G401 (cell line): ENCODE measurements around the gene CTNND2. TPM values are rescaled to one million over a fixed set of nuclear protein-coding genes. Genes with fewer than 3 reads are reported as not detected.
"Not testable (repeated sequence)": the region's sequence is repeated elsewhere in the genome, so short reads cannot be mapped to it uniquely, and the experiment has no call there.

Experiments used
- DNase-seq: peaks from one replicate; pipeline ENCODE4 v3.0.0-alpha.2; 2015; ENCODE audit warnings: low spot score
- in situ Hi-C: cut with HindIII; loops from 2 replicates; pipeline ENCODE4 v1.10.0; 2016; ENCODE audit warnings: low sequenced_read_pairs, mixed read lengths
- total RNA-seq: library from RNA; depleted of rRNA; stranded (reverse); fragments of >200 nt; shearing (Covaris generic); gene quantifications from 2 replicates; pipeline ENCODE4 v1.2.3, GENCODE V29; 2014

CTNND2 gene
- total RNA-seq, 1 experiment from 2014 or later, result not detected

GRCh38 chr5:11130131-11130530 lies 774.1 kb downstream of the CTNND2 start:
- DNase-seq, result peak; percentile 53
- in situ Hi-C loops, result no loop called here

DNA sequence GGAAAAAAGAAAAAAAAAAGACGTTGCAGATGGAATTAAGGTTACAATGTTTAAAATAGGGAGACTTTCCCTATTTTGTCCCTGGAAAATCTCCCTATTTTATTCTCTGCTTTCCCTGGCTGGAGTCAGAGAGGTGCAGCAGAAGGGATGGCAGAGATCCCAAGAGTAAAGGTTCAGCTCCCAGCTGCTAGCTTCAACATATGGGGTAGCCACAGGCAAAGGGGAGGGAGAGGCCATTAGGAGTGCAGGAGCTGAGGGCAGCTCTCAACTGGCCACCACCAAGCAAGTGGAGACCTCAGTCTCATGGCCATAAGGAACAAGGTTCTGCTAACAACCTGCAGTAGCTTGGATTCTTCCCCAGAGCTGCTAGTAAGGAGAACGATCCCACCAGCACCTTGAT lies 776.2 kb downstream of the CTNND2 start:
- in situ Hi-C loops, result no loop called here
- peak; percentile 70 for DNase-seq

GRCh38 chr5:11126844-11127243 lies 777.4 kb downstream of the CTNND2 start:
- peak; percentile 58 for DNase-seq
- in situ Hi-C loops, result no loop called here

DNA sequence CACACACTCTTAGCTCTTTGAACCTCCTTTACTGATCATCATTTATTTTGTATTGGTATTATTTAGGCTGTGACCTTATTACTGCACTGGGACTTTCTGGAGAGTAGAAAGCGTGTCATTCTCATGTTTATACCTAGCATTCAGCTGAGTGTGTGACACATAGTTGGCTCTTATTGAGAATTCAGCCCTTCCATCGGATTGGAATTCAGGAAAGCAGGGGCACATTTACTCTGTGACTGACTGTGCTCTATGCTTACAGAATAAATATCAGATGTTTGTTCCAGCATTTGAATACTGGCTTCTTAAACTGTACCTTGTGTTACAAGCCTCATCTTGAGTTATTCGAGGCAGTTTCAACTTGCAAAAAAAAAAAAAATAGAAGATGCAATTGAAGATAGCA lies 782.4 kb downstream of the CTNND2 start:
- DNase-seq, result no peak
- in situ Hi-C loops, result no loop called here

DNA sequence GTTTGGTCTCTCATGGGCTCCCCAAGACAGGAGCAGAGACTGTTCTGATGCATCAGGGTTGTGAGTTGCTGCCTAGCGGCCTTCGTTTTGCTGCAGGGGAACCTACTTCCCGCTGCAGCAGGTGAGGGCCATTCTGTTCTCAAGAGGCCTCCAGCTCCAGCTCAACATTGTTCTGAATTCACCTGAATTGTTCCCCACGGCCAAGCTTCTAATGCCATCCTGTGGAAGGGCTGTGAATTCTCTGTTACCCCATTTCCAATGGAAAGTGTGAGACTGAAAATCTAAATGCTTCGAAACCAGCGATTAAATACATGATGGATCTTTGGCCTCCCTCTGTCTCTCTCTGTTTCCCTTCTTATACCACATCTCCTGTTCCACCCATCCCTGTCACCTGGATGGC lies 794.1 kb downstream of the CTNND2 start:
- DNase-seq, result no peak
- in situ Hi-C loops, result no loop called here

DNA sequence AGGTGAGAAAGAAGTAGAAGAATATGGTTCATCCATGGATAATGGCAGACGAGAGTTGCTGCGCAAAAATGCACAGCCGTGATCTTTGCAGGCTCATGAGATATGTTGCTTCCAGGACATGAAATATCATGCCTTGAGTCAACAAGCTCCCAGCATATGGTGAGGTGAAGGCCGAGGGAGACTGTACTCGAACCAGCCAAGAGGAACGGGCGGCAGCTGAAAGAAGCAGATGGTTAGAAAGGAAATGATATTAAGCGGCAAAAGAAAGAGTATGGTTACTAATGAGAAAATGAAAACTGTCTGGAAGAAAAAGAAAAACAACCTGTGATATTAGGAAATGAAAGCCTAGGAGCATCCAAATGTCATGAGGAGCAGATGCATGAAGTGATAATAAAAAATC lies 798.5 kb downstream of the CTNND2 start:
- in situ Hi-C loops, result no loop called here
- DNase-seq, result peak; percentile 81

DNA sequence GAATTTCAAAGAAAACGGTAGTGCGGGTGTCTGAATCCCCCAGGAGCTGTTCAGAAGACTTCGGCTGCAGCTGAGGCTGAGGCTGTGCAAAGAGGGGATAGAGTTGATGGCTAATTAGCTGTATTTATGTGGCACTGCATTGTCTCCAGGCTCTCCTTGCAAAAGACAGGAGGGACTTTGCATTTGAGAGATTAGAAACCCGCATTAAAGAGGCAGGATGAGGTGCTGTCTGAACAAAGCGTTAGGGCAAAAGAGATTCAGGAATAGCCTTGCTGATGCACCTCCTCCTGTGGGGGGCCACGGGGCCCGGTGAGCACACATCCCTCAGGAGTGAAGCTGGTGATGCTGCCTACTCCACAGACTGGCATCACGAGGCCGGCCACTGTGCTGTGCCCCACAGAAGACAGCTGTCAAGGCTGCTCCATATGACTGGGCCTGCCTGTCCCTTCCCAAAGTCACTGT lies 799.6 kb downstream of the CTNND2 start:
- in situ Hi-C loops, result no loop called here
- DNase-seq, result no peak

- DNase-seq, result peak; percentile 43
- in situ Hi-C loops, result no loop called here
Observed at GRCh38 chr5:11104210-11104609, 800.0 kb downstream of the CTNND2 start.

DNA sequence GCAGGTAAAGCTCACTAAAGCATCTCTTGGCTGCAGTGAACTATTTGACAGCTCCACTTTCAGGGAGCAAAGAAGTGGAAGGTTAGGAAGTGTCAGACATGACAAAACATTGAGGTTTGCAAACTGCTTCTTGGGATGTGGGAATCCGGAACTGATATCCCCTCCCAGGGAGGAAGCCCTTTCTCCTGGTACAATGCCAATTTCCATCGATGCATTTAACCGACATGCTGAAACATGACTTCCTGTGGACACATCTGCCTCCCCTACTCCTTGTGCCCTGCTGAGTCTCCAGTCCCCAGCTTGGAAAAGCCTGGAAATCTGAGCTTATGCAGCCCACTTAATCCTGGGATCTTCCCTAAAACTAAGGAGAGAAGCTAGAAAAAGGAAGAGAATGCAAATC lies 820.1 kb downstream of the CTNND2 start:
- DNase-seq, result no peak
- in situ Hi-C loops, result no loop called here

DNA sequence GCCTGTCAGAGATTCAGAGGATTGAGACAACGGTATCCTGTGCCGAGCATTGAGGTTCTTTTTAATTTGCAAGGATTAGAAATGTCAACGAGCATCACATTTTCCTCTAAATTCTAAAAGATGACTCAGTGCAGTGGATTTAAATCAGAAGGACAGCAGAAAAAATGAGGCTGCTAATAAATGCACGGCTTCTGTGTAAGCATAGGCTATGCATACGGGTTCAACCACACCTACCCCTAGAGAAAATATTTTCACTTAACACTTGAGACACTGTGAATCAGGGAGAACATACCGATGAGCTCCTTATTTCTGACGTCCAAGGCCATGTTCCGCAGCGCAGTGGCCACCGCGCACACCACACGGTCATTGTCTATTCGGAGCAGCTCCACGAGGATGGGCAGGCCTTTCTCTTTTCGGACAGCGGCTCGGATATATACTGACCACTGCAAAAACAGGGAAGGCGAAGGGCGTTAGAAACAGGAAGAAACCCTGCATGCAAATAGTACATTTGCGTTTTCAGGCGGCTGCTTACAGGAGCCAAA lies 821.8 kb downstream of the CTNND2 start:
- DNase-seq, result no peak
- in situ Hi-C loops, result no loop called here

- in situ Hi-C loops, result no loop called here
- DNase-seq, result no peak
Observed at GRCh38 chr5:11076945-11077613, 827.2 kb downstream of the CTNND2 start.

- peak; percentile 98 for DNase-seq
- in situ Hi-C loops, result no loop called here
Observed at GRCh38 chr5:11075035-11075805, 829.0 kb downstream of the CTNND2 start.

DNA sequence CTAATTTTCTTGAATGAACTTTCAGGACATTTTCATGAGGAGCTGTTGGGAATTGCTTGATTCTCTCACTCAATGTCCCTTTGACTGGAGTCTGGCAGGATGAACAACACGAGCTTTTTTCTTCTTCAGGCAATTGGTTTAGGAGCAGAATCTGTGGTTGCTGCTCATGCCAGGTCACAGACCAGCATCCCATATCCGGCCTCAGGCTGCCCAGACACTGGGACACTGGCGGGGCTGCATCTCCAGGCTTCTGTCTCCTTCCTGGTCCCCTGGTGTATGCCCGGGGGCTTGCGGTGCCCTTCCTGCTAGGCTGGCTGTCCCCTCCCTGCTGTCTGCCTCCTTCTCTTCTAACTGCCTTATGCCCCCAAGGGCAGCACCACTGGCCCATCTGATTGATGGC lies 831.7 kb downstream of the CTNND2 start:
- in situ Hi-C loops, result no loop called here
- DNase-seq, result peak; percentile 16

DNA sequence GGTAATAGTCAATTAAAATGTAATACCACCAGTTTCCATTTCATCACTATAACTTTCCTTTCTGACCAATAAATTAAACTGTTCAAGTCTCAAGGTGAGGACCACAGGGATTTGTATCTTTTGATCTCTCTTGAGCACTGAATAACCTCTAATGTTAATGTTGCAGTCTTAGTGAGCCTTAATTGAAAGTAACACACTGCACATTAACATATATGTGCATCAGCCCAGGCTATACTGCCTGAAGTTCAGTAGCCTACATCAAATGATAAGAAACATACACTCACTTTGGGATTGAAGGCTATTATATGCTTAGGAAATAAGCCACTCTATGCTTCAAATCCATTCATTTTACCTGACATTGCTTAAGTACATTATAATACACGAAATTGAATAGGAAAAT lies 832.2 kb downstream of the CTNND2 start:
- in situ Hi-C loops, result no loop called here
- no peak for DNase-seq

- in situ Hi-C loops, result no loop called here
- DNase-seq, result no peak
Observed at GRCh38 chr5:11069041-11069440, 835.2 kb downstream of the CTNND2 start.

- DNase-seq, in situ Hi-C loops: not testable (repeated sequence)
Observed at GRCh38 chr5:11065723-11066122, 838.5 kb downstream of the CTNND2 start.

DNA sequence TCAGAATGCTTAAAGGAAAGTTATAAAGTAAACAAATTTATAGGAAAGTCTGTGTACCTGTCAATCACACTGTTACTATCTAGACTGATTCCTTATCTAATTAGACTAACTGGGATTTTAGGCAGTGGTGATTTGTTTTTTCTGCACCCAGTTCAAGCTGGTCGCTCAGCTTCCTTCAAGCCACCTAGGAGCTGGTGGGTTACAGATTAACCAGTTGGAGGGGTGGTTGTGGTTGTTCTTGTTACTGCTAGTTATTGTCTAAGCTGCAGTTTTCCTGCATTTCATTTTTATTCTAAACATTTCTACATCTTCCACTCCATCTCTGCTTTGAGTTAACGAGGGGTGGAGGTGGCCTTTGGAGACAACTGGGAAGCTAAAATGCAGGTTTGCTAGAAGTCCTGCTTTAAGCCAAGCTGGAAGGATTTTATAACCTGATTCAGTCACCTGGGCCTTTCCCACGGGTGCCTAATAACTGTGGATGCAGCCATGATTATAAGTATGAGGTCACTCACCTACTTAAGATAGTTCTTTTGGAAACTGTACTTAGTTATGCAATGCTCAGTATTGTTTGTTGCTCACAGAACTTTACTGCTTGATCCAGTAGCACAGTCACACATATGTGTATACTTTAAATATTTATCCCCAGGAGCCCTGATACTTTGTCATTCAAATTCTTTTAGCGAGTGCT lies 839.3 kb downstream of the CTNND2 start:
- in situ Hi-C loops, result no loop called here
- no peak for DNase-seq

- in situ Hi-C loops, result no loop called here
- DNase-seq, result no peak
Observed at GRCh38 chr5:11062397-11062796, 841.8 kb downstream of the CTNND2 start.

- in situ Hi-C loops, result no loop called here
- DNase-seq, result no peak
Observed at GRCh38 chr5:11056560-11056959, 847.7 kb downstream of the CTNND2 start.

DNA sequence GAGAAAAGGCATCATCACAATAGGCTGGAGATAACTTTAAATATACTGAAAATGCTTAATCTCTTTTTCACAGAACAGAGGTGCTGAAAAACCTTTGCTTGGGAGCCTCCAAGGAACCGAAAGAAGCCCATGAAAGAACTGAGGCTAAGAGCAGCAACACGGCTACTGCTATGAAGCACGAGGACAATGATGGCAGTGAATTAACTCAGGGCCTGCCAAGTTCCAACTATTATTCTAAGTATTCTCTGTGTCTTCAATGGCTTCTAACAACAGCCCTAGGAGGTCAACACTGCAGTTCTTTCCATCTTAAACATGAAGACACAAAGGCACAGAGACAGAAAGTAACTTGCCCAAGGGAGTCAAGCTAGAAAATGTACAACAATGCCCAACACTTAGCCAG lies 850.2 kb downstream of the CTNND2 start:
- in situ Hi-C loops, result no loop called here
- no peak for DNase-seq
